WERI-Rb-1 (cell line): ENCODE data around the gene RNF220.

ENCODE experiments used
- DNase-seq: peaks from one replicate; pipeline ENCODE4 v3.0.0-alpha.2; 2020
- H3K27ac ChIP-seq: fragments of 250-450 bp; sonication (Bioruptor Pico); 2 replicates; pipeline ENCODE4 v1.5.1; 2020; ENCODE audit warnings: mild to moderate bottlenecking, moderate library complexity
- H3K27me3 ChIP-seq: fragments of 250-450 bp; sonication (Bioruptor Pico); 2 replicates; pipeline ENCODE4 v1.5.1; 2021; ENCODE audit warnings: mild to moderate bottlenecking, low read depth, moderate library complexity; ENCODE audit not compliant: insufficient read depth, severe bottlenecking
- H3K36me3 ChIP-seq: fragments of 250-450 bp; sonication (Bioruptor Pico); 2 replicates; pipeline ENCODE4 v1.5.1; 2020; ENCODE audit warnings: mild to moderate bottlenecking, moderate library complexity
- H3K4me3 ChIP-seq: 2 replicates; pipeline ENCODE4 v1.5.1; 2011; ENCODE audit warnings: low read depth, mild to moderate bottlenecking, control low read depth, low read length
- H3K9me3 ChIP-seq: fragments of 250-450 bp; sonication (Bioruptor Pico); 2 replicates; pipeline ENCODE4 v1.5.1; 2021; ENCODE audit warnings: mild to moderate bottlenecking, moderate library complexity; ENCODE audit not compliant: severe bottlenecking
- CTCF ChIP-seq: IDR thresholded peaks from 2 replicates; pipeline ENCODE4 v1.5.1; 2011; ENCODE audit warnings: low read depth, mild to moderate bottlenecking, control low read depth, inconsistent platforms, low read length

The RNF220 gene

GRCh38 chr1:44684525-44684924 is 279.5 kb downstream of the RNF220 start:
- no peak for TF ChIP-seq CTCF
- Histone ChIP-seq H3K9me3 (no peaks in the 10 kb centered on the region), H3K27ac (no peak overlapping the region), H3K27me3 (no peaks in the 10 kb centered on the region), H3K36me3 (no peaks in the 10 kb centered on the region), H3K4me3 (no peak overlapping the region)
- DNase-seq = no peak

- no peak for TF ChIP-seq CTCF
These were observed 280.2 kb downstream of the RNF220 start for GRCh38 chr1:44685218-44685617.

GRCh38 chr1:44685881-44686280 is 280.8 kb downstream of the RNF220 start:
- H3K27me3 ChIP-seq = no peaks in the 10 kb centered on the region
- no peak for TF ChIP-seq CTCF

More at GRCh38 chr1:44685218-44685617, 280.2 kb downstream of the RNF220 start:
- no peaks in the 10 kb centered on the region for H3K36me3 ChIP-seq
- no peaks in the 10 kb centered on the region for H3K9me3 ChIP-seq
- no peak overlapping the region for H3K27ac ChIP-seq
- H3K4me3 ChIP-seq = no peak overlapping the region
- no peaks in the 10 kb centered on the region for H3K27me3 ChIP-seq
- DNase-seq = no peak

GRCh38 chr1:44688760-44689446 is 283.8 kb downstream of the RNF220 start:
- Histone ChIP-seq H3K9me3 (no peaks in the 10 kb centered on the region), H3K36me3 (no peaks in the 10 kb centered on the region), H3K27ac (no peak overlapping the region), H3K27me3 (no peaks in the 10 kb centered on the region), H3K4me3 (no peak overlapping the region)
- TF ChIP-seq CTCF = no peak
- DNase-seq = no peak

More at GRCh38 chr1:44685881-44686280, 280.8 kb downstream of the RNF220 start:
- Histone ChIP-seq H3K36me3 (no peaks in the 10 kb centered on the region), H3K27ac (no peak overlapping the region), H3K4me3 (no peak overlapping the region), H3K9me3 (no peaks in the 10 kb centered on the region)
- no peak for DNase-seq

GRCh38 chr1:44689447-44689765 is 284.4 kb downstream of the RNF220 start:
- Histone ChIP-seq H3K36me3 (no peaks in the 10 kb centered on the region), H3K27me3 (no peaks in the 10 kb centered on the region), H3K27ac (no peak overlapping the region), H3K4me3 (no peak overlapping the region), H3K9me3 (no peaks in the 10 kb centered on the region)
- no peak for DNase-seq
- no peak for TF ChIP-seq CTCF

- no peak for TF ChIP-seq CTCF
- H3K9me3 ChIP-seq = no peaks in the 10 kb centered on the region
- no peak for DNase-seq
- no peak overlapping the region for H3K4me3 ChIP-seq
- no peaks in the 10 kb centered on the region for H3K27me3 ChIP-seq
- H3K36me3 ChIP-seq = no peaks in the 10 kb centered on the region
- no peak overlapping the region for H3K27ac ChIP-seq
These were observed 288.1 kb downstream of the RNF220 start for GRCh38 chr1:44693159-44693558.
